NCI-H345 (cell line): Measurements from ENCODE around the gene PLIN4.

Source experiments
- DNase-seq: peaks from one replicate; lab custom pipeline; 2025; lab: John Stamatoyannopoulos, UW

The PLIN4 gene

DNA sequence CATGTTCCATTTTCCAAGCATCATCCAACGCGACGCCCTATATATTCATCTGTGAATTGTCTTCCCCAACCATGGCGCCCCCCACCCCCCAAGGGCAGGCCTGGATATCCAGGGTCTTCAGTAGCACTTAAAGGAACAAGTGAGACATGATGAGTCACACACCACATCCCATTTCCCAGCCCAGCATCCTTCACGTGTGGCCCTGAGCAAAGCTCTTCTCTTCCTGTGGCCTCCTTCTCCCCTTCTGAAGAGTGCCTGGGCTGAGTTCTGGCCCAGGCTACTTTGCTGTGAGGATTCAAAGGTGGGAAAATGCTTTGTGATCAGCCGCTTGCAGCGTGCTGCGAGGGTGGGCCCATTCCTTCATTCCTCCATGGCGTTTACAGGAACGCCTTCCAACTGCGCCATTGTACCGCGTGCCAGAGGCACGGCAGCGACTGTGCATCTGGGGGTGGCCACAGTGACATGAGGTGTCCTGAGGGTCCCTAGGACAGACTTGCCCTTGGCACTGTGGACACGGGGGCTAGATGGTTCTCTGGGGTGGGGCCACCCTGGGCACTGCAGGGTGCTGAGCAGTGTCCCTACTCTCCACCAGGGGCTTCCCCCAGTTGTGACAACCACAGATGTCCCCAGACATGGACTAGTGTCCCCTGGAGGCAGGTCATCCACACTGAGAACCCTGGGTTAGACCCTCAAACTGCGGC, 11.7 kb downstream of the PLIN4 start:
- DNase-seq = no peak

DNA sequence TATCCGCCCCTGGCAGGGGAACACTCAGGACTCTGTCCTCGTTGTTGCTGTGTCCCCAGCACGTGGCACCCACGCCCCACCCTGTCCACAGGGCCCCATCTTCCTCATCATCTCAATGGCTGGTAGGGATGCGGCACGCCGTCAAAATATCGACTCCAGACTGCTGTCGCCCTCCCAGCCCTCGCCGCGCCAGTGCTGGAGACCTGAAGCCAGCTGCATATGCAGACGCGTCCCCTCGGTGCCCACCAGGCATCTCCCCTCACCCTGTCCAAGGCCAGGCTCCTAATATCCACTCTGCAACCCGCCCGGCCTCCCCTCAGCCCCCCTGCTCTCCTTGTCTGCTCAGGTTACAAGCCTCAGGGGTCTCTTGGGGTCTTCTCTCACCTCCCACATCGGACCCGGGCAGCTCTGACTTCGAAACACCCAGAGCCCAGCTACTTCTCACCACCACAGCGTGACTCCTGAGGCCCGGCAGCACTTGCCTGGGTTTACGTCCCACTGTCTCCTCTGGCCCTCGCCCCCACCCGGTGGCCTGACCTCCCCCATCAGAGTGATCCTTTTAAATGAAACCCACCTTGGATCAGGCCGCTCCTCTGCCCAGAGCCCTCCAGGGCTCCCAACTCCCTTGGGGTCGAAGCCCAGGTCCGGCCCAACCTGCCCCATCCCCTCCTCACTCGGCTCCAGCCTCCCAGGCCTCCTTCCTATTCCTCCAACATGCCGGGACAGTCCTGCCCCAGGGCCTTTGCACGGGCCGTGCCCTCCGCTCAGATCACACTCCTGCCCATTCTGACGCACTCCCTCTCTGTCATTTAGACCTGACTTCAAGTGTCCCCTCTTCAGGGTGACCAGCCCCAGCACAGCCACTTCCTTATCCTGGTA, 12.5 kb downstream of the PLIN4 start:
- DNase-seq = no peak

- no peak for DNase-seq
These were observed 13.3 kb downstream of the PLIN4 start for GRCh38 chr19:4504891-4505569.

DNA sequence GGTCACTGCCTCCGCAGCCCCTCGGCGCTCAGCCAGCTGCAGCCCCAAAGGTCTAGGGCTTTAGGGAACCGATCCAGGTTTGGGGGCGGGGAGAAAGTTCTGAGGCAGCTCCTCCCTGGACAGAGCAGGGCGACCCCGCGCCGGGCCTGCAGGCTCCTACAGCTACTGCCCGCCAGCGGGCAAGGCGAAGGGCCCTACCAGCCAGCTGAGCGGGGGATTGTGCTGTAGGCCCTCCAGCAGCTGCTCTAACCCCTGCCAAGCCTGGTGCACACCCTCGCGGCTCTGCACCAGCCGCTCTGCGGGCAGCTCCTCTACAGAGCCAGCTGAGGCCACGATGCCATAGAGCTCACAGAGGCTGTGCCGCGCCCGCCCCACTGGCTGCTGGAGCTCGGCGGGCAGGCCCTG, 14.0 kb downstream of the PLIN4 start:
- DNase-seq = no peak

- DNase-seq = no peak
These were observed 14.5 kb downstream of the PLIN4 start for GRCh38 chr19:4503825-4504170.

- DNase-seq = no peak
These were observed 15.0 kb downstream of the PLIN4 start for GRCh38 chr19:4503132-4503824.

- DNase-seq = no peak
These were observed 15.8 kb downstream of the PLIN4 start for GRCh38 chr19:4502282-4503131.

- no peak for DNase-seq
These were observed 16.6 kb downstream of the PLIN4 start for GRCh38 chr19:4501691-4502090.

GRCh38 chr19:4500841-4501591, 17.3 kb downstream of the PLIN4 start:
- DNase-seq = no peak

DNA sequence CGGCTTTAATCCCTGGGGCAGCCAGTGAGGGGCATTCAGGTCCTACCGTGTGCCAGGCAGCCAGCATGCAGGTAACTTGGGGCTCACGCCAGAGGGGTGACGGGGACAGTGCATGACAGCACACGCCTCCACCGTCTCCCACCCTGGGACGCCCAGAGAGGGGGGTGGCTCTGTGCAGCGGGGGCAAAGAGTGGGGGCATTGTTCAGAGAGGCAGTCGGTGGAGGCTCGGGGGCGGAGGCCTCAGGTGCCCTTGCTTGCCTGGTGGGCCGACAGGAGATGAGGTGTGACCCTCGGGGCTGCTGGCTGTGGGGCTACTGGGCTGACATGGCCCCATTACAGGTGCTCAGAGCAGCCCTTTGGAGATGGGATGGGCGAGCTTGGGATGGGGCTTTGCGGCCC, 18.4 kb downstream of the PLIN4 start:
- no peak for DNase-seq

GRCh38 chr19:4499318-4499717, 19.0 kb downstream of the PLIN4 start:
- no peak for DNase-seq

DNA sequence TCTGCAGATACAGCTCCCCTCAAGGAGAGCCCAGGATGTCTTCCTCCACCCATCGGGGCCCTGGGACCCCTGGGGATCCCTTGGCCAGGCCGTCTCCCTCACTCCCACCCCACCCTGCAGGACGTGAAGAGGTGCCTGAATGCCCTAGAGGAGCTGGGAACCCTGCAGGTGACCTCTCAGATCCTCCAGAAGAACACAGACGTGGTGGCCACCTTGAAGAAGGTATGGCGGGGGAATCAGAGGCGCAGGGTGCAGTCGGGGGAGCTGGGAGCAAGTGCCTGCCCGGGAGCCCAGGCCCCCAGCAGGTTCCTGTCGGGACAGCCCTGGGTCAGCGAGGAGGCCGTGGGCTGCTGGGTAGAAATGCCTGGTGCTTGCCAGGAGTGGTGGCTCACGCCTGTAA, 19.6 kb downstream of the PLIN4 start:
- no peak for DNase-seq

DNA sequence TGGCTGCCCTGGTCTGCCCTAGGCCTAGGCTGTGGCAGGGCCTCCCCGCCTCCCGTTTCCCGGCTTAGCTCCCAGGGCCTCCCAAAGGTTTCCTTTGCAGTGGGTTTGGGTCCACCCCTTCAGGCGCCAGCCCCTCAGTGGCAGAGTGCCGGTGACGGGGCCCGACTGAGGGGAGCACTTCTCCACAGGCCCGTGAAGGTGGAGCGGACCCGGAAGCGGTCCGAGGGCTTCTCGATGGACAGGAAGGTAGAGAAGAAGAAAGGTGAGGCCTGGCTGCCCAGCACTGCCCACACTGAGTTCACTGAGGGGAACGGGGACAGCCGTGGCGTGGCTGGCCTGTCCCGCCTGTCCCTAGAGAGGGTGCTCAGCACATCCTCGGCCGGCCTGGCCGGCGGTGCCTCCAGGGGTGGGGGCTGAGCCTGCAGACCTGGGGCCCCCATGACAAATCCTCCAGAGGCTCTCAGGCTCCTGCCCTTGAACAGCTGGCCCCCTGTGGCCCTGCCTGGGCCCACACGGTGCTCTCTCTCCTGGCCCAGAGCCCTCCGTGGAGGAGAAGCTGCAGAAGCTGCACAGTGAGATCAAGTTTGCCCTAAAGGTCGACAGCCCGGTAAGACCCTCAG, 20.4 kb downstream of the PLIN4 start:
- no peak for DNase-seq

DNA sequence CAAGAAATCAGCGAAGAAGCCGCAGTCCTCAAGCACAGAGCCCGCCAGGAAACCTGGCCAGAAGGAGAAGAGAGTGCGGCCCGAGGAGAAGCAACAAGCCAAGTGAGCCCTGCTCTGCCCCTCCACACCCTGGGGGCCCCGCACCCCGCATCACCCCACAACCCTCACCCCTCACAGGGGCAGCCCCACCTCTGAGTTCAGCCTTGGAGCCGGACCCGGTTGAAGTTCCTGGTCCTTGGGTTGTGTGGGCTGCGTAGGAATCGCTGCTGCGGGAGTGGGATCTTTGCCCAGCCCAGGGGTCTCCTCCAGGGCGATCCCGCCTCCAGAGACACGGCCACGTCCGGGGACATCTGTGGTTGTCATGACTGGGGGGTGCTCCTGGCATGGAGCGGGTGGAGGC, 22.0 kb downstream of the PLIN4 start:
- no peak for DNase-seq

DNA sequence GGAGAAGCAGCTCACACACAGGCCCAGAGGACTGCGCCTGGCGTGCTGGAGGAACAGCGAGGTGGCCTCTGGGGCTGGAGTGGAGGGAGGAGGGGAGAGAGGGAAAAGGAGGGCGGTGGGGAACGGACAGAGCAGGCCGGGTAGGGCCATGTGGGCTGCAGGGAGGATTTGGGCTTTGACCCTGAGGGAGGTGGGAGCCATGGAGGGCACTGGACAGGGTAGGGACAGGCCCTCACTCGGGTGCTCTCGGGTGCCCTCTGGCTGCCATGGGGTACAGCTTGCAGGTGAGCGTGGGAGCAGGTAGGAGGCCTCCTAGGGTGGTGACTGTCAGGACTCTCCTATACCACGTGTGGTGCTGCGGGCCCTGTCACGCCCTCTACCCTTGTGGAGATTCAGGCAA, 22.8 kb downstream of the PLIN4 start:
- DNase-seq = no peak

DNA sequence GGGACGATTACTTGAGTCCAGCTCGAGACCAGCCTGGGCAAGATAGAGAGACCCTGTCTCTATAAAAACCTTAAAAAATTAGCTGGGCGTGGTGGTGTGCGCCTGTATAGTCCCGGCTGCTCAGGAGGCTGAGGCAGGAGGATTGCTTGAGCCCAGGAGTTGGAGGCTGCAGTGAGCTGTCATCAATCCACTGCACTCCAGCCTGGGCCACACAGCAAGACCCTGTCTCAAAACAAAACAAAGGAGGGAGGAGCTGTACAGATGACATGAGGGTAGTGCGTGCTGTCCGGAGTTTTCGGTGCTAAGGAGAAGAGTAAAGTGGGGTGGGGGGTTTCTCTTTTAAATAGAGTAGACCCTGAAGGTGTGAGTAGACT, 23.6 kb downstream of the PLIN4 start:
- DNase-seq = no peak

GRCh38 chr19:4493929-4494690, 24.2 kb downstream of the PLIN4 start:
- no peak for DNase-seq

GRCh38 chr19:4493104-4493928, 25.0 kb downstream of the PLIN4 start:
- no peak for DNase-seq
